Mucosa of descending colon (tissue), 3 donors: Measurements from ENCODE around the gene BUD13. TPM values are rescaled to one million over a fixed set of nuclear protein-coding genes. Genes with fewer than 3 reads are reported as not detected.
A peak's percentile ranks its signal among the peaks of the same experiment; 100 is the strongest.
"Not testable (repeated sequence)": the region's sequence is repeated elsewhere in the genome, so short reads cannot be mapped to it uniquely, and the experiment has no call there.

ENCODE experiments used
- ATAC-seq: fragments of 200-7000 bp; cut with Tn5 transposase; one replicate; pipeline ENCODE4 v1.9.1; 2020; ENCODE audit warnings: mild to moderate bottlenecking, moderate library complexity
- DNase-seq, 3 donors: peaks; one replicate each; pipeline ENCODE4 v3.0.0-alpha.2; 2020
- H3K36me3 ChIP-seq: fragments of 200-600 bp; one replicate; pipeline ENCODE4 v1.8.0; 2021; ENCODE audit warnings: low read depth, mild to moderate bottlenecking
- H3K4me1 ChIP-seq: fragments of 200-600 bp; one replicate; pipeline ENCODE4 v1.8.0; 2021; ENCODE audit warnings: low read depth, mild to moderate bottlenecking
- H3K4me3 ChIP-seq: fragments of 200-600 bp; one replicate; pipeline ENCODE4 v1.8.0; 2021; ENCODE audit warnings: mild to moderate bottlenecking
- H3K9me3 ChIP-seq: fragments of 200-600 bp; one replicate; pipeline ENCODE4 v1.8.0; 2021; ENCODE audit warnings: mild to moderate bottlenecking
- intact Hi-C, 2 donors: fragments of 100-400 bp; cut with DNase I in 1 of 2; cut with micrococcal nuclease in 1 of 2; formaldehyde crosslinking; loops; one replicate each; pipeline versions ENCODE4 v1.11.0 to v1.11.1; 2022; cut with DNase I, micrococcal nuclease
- total RNA-seq, 3 donors: library from RNA; stranded (reverse); fragmentation: NEBNext Ultra II Directional in 2 of 3; extraction: Animal tissue kit (Norgen Biotek cat#: 25700) in 2 of 3; gene quantifications; one replicate each; pipeline versions ENCODE4 v1.2.1 to v1.2.4, GENCODE V29; 2021 to 2023
- TF ChIP-seq, protein P1 (sequence below): fragments of 200-600 bp; IDR thresholded peaks from one replicate; pipeline ENCODE4 v1.8.0; 2022; ENCODE audit warnings: antibody characterized with exemption, mild to moderate bottlenecking
- donor health status: DM: no; HTN: no; CAD: no; lungs with moderate emphysema.
- donor health status: DM: no; HTN: no; CAD: no.
- donor health status: DM: no; HTN: yes; CAD: no.

The BUD13 gene
- total RNA-seq, 3 donors from 2014 or later = 15.6 to 18.9 (median 15.6) TPM

DNA sequence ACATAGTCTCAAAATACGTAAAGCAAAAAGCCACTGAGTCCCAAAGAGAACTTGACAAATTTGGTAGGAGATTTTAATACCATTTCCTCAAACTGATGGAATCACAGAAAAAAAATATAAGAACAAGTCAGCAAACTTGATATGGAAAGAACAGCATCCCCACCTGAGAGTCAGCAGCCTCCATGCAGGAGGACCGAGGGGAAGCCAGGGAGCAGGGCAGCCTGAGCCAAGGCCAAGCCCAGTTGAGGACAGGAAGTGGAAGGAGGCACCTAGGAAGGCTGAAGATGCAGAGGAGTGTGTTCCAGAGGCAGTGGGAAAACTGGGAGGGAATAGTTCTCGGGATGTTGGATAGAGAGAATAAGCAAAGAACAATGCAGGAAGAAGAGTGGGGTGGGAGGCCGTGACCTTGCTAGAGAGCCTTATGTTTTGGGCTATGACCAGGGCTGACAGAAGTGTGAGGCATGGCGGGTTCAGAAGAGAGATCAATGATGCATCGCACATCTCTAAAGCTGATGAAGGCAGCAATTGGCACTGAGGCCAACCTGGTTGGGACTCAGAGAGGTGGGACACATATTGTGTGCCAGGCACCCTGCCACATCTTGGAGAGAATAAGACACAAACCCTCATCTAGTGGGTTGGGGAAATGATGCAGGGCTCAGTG, 34.9 kb upstream of the BUD13 start:
- Histone ChIP-seq H3K4me3 (no peak overlapping the region), H3K9me3 (no peaks in the 10 kb centered on the region), H3K36me3 (no peaks in the 10 kb centered on the region), H3K4me1 (no peaks in the 10 kb centered on the region)
- intact Hi-C loops = no loop called here
- TF ChIP-seq, protein P1, sequence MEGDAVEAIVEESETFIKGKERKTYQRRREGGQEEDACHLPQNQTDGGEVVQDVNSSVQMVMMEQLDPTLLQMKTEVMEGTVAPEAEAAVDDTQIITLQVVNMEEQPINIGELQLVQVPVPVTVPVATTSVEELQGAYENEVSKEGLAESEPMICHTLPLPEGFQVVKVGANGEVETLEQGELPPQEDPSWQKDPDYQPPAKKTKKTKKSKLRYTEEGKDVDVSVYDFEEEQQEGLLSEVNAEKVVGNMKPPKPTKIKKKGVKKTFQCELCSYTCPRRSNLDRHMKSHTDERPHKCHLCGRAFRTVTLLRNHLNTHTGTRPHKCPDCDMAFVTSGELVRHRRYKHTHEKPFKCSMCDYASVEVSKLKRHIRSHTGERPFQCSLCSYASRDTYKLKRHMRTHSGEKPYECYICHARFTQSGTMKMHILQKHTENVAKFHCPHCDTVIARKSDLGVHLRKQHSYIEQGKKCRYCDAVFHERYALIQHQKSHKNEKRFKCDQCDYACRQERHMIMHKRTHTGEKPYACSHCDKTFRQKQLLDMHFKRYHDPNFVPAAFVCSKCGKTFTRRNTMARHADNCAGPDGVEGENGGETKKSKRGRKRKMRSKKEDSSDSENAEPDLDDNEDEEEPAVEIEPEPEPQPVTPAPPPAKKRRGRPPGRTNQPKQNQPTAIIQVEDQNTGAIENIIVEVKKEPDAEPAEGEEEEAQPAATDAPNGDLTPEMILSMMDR = no peak
- peak; percentile 11 for ATAC-seq
- no peak for DNase-seq

DNA sequence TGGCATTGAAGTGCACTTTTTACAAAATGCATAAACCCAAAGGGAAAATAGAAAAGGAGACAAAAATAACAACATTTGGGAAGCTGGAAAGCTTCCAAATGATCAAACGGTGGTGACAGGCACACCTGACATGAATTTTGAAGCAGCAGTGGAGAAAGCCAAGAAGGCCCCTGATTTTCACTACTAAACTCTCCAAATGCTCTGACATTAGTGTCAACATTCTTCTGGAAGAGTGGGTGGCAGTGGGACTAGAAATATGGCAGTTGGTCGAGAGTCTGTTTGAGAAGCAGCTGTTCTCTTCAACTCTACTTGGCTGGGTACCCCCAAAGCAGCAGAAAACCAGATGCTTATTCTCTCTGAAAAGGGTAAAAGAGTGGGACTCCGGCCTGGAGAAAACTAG, 31.2 kb upstream of the BUD13 start:
- Histone ChIP-seq H3K4me3 (no peak overlapping the region), H3K4me1 (no peaks in the 10 kb centered on the region), H3K9me3 (no peaks in the 10 kb centered on the region), H3K36me3 (no peaks in the 10 kb centered on the region)
- DNase-seq = no peak
- intact Hi-C loops = no loop called here
- TF ChIP-seq, protein P1 = no peak
- ATAC-seq = no peak

DNA sequence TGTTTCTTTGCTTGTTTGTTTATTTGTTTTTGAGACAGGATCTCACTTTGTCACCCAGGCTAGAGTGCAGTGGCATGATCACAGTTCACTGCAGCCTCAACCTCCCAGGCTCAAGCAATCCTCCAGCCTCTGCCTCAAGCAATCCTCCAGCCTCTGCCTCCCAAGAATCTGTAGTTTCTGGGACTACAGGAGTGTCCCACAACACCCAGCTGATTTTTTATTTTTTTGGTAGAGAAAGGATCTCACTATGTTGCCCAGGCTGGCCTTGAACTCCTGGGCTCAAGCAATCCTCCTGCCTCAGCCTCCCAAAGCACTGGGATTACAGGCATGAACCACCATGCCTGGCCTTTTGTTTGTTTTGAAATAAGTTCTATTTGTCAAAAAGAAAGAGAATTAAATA, 28.9 kb upstream of the BUD13 start:
- H3K4me3 ChIP-seq, ATAC-seq, H3K4me1 ChIP-seq, H3K9me3 ChIP-seq, intact Hi-C loops, H3K36me3 ChIP-seq, DNase-seq: not testable (repeated sequence)

DNA sequence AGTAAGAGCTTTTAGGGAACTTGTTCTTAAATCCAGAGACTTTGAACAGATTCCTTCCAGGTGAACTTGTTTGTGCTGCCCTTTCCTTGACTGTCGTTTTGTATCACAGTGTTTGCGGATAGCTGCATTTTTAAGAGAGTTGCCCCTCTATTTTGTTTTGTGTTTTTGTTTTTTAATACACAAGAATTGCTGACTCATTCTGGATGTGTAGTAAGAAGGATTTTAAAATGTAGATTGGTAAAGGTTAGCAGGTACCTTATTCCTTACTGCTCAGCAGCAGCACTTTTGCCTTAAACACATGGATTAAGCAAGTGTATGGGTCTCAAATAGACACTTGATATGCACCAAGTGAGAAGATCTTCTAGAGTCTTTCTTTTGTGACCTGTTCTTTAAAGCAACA, 27.8 kb upstream of the BUD13 start:
- DNase-seq (no peak), ATAC-seq (no peak)
- TF ChIP-seq, protein P1 = no peak
- no peaks in the 10 kb centered on the region for H3K36me3 ChIP-seq
- H3K9me3 ChIP-seq = no peaks in the 10 kb centered on the region
- H3K4me1 ChIP-seq = no peaks in the 10 kb centered on the region
- no peak overlapping the region for H3K4me3 ChIP-seq
- intact Hi-C loops = no loop called here

DNA sequence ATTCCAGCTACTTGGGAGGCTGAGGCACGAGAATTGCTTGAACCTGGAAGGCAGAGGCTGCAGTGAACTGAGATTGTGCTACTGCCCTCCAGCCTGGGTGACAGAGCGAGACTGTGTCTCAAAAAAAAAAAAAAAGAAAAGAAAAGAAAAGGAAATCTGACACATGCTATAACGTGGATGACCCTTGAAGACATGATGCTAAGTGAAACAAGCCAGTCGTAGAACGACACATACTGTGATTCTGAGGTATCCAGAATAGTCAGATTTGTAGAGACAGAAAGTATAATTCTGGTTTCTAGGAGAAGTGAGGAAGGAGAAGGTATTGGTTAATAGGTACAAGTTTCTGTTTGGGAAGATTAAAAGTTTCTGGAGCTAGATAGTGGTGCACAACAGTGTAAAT, 25.6 kb upstream of the BUD13 start:
- Histone ChIP-seq H3K4me1 (no peaks in the 10 kb centered on the region), H3K4me3 (no peak overlapping the region), H3K9me3 (no peaks in the 10 kb centered on the region), H3K36me3 (no peaks in the 10 kb centered on the region)
- TF ChIP-seq, protein P1 = no peak
- ATAC-seq (no peak), DNase-seq (no peak)
- intact Hi-C loops = loop anchor here in 1 of 2 donors (10.0 kb wide), 1 partner anchor 306 kb away; no protein-coding TSS in a partner anchor

DNA sequence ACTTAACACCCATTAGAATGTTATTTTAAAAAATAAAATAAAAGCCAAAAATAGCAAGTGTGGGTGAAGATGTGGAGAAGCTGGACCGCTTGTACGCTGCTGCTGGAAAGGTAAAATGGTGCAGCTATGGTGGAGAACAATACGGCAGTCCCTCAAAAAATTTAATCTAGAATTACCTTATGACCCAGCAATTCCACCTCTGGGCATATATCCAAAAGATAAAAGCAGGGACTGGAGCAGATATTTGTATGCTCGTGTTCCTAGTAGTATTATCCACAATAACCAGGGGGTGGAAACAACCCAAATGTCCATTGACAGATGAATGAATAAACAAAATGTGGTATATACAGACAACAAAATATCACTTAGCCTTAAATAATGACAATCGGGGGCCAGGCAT, 25.0 kb upstream of the BUD13 start:
- Histone ChIP-seq H3K36me3 (no peaks in the 10 kb centered on the region), H3K9me3 (no peaks in the 10 kb centered on the region), H3K4me3 (no peak overlapping the region), H3K4me1 (no peaks in the 10 kb centered on the region)
- ATAC-seq = no peak
- intact Hi-C loops = loop anchor here in 1 of 2 donors (10.0 kb wide), 1 partner anchor 307 kb away; no protein-coding TSS in a partner anchor
- DNase-seq = no peak
- TF ChIP-seq, protein P1 = no peak
